ENCODE results near the gene SAMD14.

SAMD14 gene

DNA sequence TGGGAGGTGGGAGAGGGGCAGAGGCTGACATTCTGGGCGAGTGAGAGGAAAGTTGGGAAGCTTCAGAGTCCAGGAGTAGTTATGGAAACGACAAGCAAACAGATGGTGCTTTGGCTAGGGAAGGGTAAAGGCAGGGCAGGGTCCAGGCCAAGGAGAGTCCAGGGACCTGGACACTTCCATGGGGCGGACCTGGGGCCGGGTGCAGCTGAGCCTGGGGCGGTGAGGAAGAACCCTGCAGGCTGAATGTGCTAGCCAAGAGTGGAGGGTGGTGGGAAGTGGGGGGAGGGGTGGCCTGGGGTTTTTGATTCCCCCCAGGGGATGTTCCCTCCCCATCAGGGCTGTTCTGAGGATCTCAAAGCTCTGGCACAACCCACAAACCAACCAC lies 17.9 kb upstream of the SAMD14 start:
- no peaks in the 10 kb centered on the region for H3K27me3 ChIP-seq (replicated peaks; ENCODE audit: control insufficient read depth, insufficient read depth, low read length, poor library complexity, severe bottlenecking)
- H3K4me1 ChIP-seq (ENCODE audit: control insufficient read depth, insufficient read depth, low read length, poor library complexity, severe bottlenecking), result peaks cover 68% of the 10 kb centered on the region
- no peaks in the 10 kb centered on the region for H3K9me3 ChIP-seq (ENCODE audit: control insufficient read depth, low read length)
- peak overlapping the region; percentile 86 for H3K4me3 ChIP-seq (ENCODE audit: insufficient read depth, low read depth, low read length, poor library complexity, severe bottlenecking)
- peak overlapping the region; percentile 86 for H3K27ac ChIP-seq (ENCODE audit: insufficient read depth, low read length, poor library complexity, severe bottlenecking)
- no peak for DNase-seq
- H3K36me3 ChIP-seq (ENCODE audit: control insufficient read depth, insufficient read depth, low read length), result peaks cover 26% of the 10 kb centered on the region

DNA sequence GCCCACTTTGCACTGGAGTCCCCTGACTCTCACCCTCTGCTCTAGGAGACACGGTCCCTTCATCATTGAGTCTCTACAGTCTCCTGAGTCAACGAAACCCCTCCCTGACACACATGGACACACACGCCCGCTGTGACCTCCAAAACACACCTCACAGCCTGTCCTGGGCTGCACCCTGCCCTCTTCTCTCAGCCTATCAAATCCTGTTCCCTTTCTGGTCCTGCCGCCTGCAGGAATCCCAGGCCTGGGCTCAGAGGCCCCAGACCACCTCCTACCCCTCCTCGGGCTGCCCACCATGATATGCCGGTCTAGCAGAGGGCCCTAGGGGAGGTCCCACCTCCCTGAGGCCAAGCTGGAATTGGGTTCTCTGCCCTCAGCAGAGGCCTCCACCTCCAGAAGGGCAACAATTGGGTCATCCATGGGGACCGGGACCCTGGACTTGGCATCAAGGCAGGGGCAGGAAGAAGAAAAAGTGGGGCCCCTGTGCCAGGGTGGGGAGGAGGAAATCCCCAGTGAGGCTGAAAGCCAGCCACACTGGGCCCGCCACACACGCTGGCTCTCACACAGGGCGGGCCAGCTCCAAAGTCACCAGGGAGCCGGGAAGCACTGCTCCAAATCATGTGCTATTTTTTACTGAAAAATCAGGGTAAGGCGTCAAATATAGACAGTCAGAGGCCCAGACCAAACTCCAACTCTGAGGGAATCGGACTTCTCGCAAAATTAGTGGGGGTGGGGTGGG lies 17.1 kb upstream of the SAMD14 start:
- DNase-seq, result no peak
- Histone ChIP-seq H3K4me1 (ENCODE audit: control insufficient read depth, insufficient read depth, low read length, poor library complexity, severe bottlenecking) (peaks cover 71% of the 10 kb centered on the region), H3K4me3 (ENCODE audit: insufficient read depth, low read depth, low read length, poor library complexity, severe bottlenecking) (peak overlapping the region; percentile 86), H3K9me3 (ENCODE audit: control insufficient read depth, low read length) (no peaks in the 10 kb centered on the region), H3K36me3 (ENCODE audit: control insufficient read depth, insufficient read depth, low read length) (peaks cover 26% of the 10 kb centered on the region), H3K27me3 (replicated peaks; ENCODE audit: control insufficient read depth, insufficient read depth, low read length, poor library complexity, severe bottlenecking) (no peaks in the 10 kb centered on the region), H3K27ac (ENCODE audit: insufficient read depth, low read length, poor library complexity, severe bottlenecking) (peak overlapping the region; percentile 86)

DNA sequence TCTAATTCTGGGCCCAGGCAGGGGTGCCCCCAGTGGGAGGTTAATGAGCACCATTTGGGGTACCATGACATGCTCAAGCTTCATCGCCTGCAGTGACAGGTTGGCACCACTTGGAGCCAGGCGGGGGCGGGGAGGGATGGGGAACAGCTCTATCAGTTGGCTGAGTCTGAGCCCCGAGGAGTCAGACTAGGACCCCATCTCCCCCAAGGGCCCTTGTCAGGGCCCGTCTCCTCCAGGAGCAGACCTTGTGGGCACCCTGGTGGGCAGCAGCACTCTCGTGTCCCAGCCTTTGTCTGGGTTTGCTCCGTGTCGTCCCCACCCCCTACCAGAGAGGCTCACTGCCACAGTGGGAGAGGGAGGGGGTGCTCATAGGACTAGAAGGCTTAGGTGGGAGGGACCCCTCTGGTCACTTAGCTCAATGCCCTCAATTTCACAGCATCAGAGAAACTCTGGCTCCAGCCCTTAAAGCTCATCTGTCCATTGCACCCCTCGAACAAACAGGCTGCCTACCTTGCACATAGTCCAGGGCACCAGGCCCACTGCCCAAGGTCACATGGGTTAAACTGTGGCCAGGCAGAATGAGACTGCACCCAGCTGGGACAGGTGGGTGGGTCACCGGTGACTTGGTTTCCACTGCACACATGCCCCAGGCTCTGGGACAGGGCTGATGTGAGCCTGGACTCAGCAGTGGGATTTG lies 16.4 kb upstream of the SAMD14 start:
- Histone ChIP-seq H3K9me3 (ENCODE audit: control insufficient read depth, low read length) (no peaks in the 10 kb centered on the region), H3K4me1 (ENCODE audit: control insufficient read depth, insufficient read depth, low read length, poor library complexity, severe bottlenecking) (peaks cover 74% of the 10 kb centered on the region), H3K36me3 (ENCODE audit: control insufficient read depth, insufficient read depth, low read length) (peaks cover 26% of the 10 kb centered on the region), H3K27ac (ENCODE audit: insufficient read depth, low read length, poor library complexity, severe bottlenecking) (peak overlapping the region; percentile 86), H3K4me3 (ENCODE audit: insufficient read depth, low read depth, low read length, poor library complexity, severe bottlenecking) (peak overlapping the region; percentile 86), H3K27me3 (replicated peaks; ENCODE audit: control insufficient read depth, insufficient read depth, low read length, poor library complexity, severe bottlenecking) (no peaks in the 10 kb centered on the region)
- no peak for DNase-seq

- Histone ChIP-seq H3K36me3 (ENCODE audit: control insufficient read depth, insufficient read depth, low read length) (peaks cover 30% of the 10 kb centered on the region), H3K4me3 (ENCODE audit: insufficient read depth, low read depth, low read length, poor library complexity, severe bottlenecking) (no peak overlapping the region), H3K27ac (ENCODE audit: insufficient read depth, low read length, poor library complexity, severe bottlenecking) (peak overlapping the region; percentile 86)
Observed at GRCh38 chr17:50145532-50146229, 15.7 kb upstream of the SAMD14 start.

GRCh38 chr17:50144845-50145531 lies 15.0 kb upstream of the SAMD14 start:
- H3K4me3 ChIP-seq (ENCODE audit: insufficient read depth, low read depth, low read length, poor library complexity, severe bottlenecking), result no peak overlapping the region
- peak overlapping the region; percentile 86 for H3K27ac ChIP-seq (ENCODE audit: insufficient read depth, low read length, poor library complexity, severe bottlenecking)
- H3K9me3 ChIP-seq (ENCODE audit: control insufficient read depth, low read length), result no peaks in the 10 kb centered on the region
- DNase-seq, result no peak
- H3K27me3 ChIP-seq (replicated peaks; ENCODE audit: control insufficient read depth, insufficient read depth, low read length, poor library complexity, severe bottlenecking), result no peaks in the 10 kb centered on the region
- H3K36me3 ChIP-seq (ENCODE audit: control insufficient read depth, insufficient read depth, low read length), result peaks cover 31% of the 10 kb centered on the region
- peaks cover 84% of the 10 kb centered on the region for H3K4me1 ChIP-seq (ENCODE audit: control insufficient read depth, insufficient read depth, low read length, poor library complexity, severe bottlenecking)

More at GRCh38 chr17:50145532-50146229, 15.7 kb upstream of the SAMD14 start:
- Histone ChIP-seq H3K4me1 (ENCODE audit: control insufficient read depth, insufficient read depth, low read length, poor library complexity, severe bottlenecking) (peaks cover 77% of the 10 kb centered on the region), H3K27me3 (replicated peaks; ENCODE audit: control insufficient read depth, insufficient read depth, low read length, poor library complexity, severe bottlenecking) (no peaks in the 10 kb centered on the region), H3K9me3 (ENCODE audit: control insufficient read depth, low read length) (no peaks in the 10 kb centered on the region)
- no peak for DNase-seq

- DNase-seq, result no peak
- Histone ChIP-seq H3K9me3 (ENCODE audit: control insufficient read depth, low read length) (no peaks in the 10 kb centered on the region), H3K27ac (ENCODE audit: insufficient read depth, low read length, poor library complexity, severe bottlenecking) (peak overlapping the region; percentile 17), H3K36me3 (ENCODE audit: control insufficient read depth, insufficient read depth, low read length) (peaks cover 38% of the 10 kb centered on the region), H3K27me3 (replicated peaks; ENCODE audit: control insufficient read depth, insufficient read depth, low read length, poor library complexity, severe bottlenecking) (no peaks in the 10 kb centered on the region), H3K4me3 (ENCODE audit: insufficient read depth, low read depth, low read length, poor library complexity, severe bottlenecking) (no peak overlapping the region), H3K4me1 (ENCODE audit: control insufficient read depth, insufficient read depth, low read length, poor library complexity, severe bottlenecking) (peaks cover 90% of the 10 kb centered on the region)
Observed at GRCh38 chr17:50144355-50144754, 14.4 kb upstream of the SAMD14 start.

DNA sequence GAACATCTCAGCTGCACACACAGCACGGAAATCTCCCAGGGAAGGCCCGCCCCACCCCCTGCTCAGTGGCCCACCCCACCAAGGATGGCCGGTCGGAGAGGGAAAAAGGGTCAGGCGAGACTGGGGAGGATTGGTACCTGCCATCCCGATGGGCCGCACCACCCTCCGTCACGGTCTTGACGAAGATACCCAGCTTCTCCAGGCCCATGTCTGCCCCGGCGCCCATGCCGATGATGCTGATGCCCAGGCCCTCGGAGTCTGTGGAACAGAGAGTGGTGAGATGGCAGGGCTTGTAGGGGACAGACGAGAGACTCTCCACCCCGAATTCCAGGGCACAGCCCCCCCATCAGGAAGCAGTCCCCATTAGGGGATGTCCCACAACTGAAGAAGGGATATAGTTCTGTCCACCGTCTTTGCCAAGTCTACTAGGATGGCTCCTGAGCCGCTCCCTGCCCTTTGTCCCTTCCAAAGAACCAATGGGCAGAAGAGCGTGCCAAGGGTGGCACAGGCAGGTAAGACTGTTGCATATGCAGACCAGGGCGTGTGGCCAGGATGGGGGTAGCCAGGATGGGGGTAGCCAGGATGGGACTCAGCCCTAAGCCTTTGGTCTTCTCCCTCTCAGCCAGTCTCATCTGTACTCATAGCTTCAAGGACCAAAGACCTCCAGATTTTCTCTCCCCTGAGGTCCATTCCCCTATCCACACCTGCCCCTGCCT lies 13.7 kb upstream of the SAMD14 start:
- no peak for DNase-seq
- H3K4me1 ChIP-seq (ENCODE audit: control insufficient read depth, insufficient read depth, low read length, poor library complexity, severe bottlenecking), result peaks cover 95% of the 10 kb centered on the region
- H3K27ac ChIP-seq (ENCODE audit: insufficient read depth, low read length, poor library complexity, severe bottlenecking), result no peak overlapping the region

GRCh38 chr17:50141745-50142110 lies 11.8 kb upstream of the SAMD14 start:
- Histone ChIP-seq H3K4me3 (ENCODE audit: insufficient read depth, low read depth, low read length, poor library complexity, severe bottlenecking) (no peak overlapping the region), H3K9me3 (ENCODE audit: control insufficient read depth, low read length) (no peaks in the 10 kb centered on the region), H3K36me3 (ENCODE audit: control insufficient read depth, insufficient read depth, low read length) (peaks cover 64% of the 10 kb centered on the region), H3K4me1 (ENCODE audit: control insufficient read depth, insufficient read depth, low read length, poor library complexity, severe bottlenecking) (peaks cover 80% of the 10 kb centered on the region), H3K27me3 (replicated peaks; ENCODE audit: control insufficient read depth, insufficient read depth, low read length, poor library complexity, severe bottlenecking) (no peaks in the 10 kb centered on the region), H3K27ac (ENCODE audit: insufficient read depth, low read length, poor library complexity, severe bottlenecking) (peak overlapping the region; percentile 46)
- no peak for DNase-seq

More for the DNA sequence above, 13.7 kb upstream of the SAMD14 start:
- Histone ChIP-seq H3K27me3 (replicated peaks; ENCODE audit: control insufficient read depth, insufficient read depth, low read length, poor library complexity, severe bottlenecking) (no peaks in the 10 kb centered on the region), H3K9me3 (ENCODE audit: control insufficient read depth, low read length) (no peaks in the 10 kb centered on the region), H3K36me3 (ENCODE audit: control insufficient read depth, insufficient read depth, low read length) (peaks cover 45% of the 10 kb centered on the region), H3K4me3 (ENCODE audit: insufficient read depth, low read depth, low read length, poor library complexity, severe bottlenecking) (no peak overlapping the region)

DNA sequence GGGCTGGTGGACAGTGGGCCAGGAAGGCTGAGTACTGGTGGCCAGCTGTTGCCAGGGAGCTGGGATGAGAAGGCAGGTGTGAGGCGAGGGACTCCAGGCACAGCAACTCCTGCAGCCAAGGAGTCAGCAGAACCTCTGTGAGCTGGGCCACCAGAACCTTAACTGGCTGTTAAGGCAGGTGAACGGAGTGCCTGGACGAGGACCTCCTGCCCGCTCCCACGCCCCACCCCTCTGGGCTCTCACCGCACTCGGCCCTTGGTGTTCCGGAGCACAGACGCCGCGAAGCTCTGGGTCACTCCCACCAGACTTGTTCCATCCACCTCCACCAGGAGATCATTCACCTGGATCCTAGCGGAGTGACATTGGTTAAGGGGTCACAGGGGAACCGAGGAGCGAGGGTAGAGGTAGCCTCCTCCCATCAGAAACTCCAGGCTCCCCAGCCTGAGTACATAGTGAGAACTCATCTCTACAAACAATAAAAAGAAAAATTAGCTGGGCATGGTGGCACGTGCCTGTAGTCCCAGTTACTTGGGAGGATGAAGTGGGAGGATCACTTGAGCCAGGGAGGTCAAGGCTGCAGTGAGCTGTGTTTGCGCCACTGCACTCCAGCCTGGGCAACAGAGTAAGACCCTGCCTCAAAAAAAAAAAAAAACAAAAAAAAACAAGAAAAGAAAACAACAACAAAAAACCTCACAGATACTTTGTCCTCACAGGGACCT lies 11.2 kb upstream of the SAMD14 start:
- Histone ChIP-seq H3K27ac (ENCODE audit: insufficient read depth, low read length, poor library complexity, severe bottlenecking) (peak overlapping the region; percentile 59), H3K4me3 (ENCODE audit: insufficient read depth, low read depth, low read length, poor library complexity, severe bottlenecking) (peak overlapping the region; percentile 35), H3K36me3 (ENCODE audit: control insufficient read depth, insufficient read depth, low read length) (peaks cover 68% of the 10 kb centered on the region), H3K4me1 (ENCODE audit: control insufficient read depth, insufficient read depth, low read length, poor library complexity, severe bottlenecking) (peaks cover 75% of the 10 kb centered on the region), H3K9me3 (ENCODE audit: control insufficient read depth, low read length) (no peaks in the 10 kb centered on the region), H3K27me3 (replicated peaks; ENCODE audit: control insufficient read depth, insufficient read depth, low read length, poor library complexity, severe bottlenecking) (no peaks in the 10 kb centered on the region)
- no peak for DNase-seq

Data from effector memory CD4-positive, alpha-beta T cell (primary cell).